Kidney (tissue), 14 donors: ENCODE results near the gene CRIP3. TPM values are rescaled to one million over a fixed set of nuclear protein-coding genes. Genes with fewer than 3 reads are reported as not detected.

ENCODE experiments used
- DNase-seq, 5 donors: peaks; one replicate each; pipeline ENCODE4 v3.0.0-alpha.2; 2013 to 2020
- FAIRE-seq: peaks from 2 replicates; lab custom pipeline; 2012; peaks lifted over from hg19 to GRCh38; lab: Jason Lieb, UNC
- H3K27ac ChIP-seq, 2 donors: one replicate each; pipeline ENCODE4 v1.7.0; 2013; ENCODE audit warnings: low read depth in 2 of 2, low read length in 2 of 2, inconsistent platforms in 1 of 2
- H3K27me3 ChIP-seq: one replicate; pipeline ENCODE4 v1.7.1; 2013; ENCODE audit warnings: low read length, inconsistent platforms; ENCODE audit not compliant: control insufficient read depth, insufficient read depth
- H3K36me3 ChIP-seq, 3 donors: one replicate each; pipeline versions ENCODE4 v1.7.0 to v1.7.1; 2013; ENCODE audit warnings: low read length in 3 of 3, control low read depth in 1 of 3, inconsistent platforms in 1 of 3; ENCODE audit not compliant: insufficient read depth in 3 of 3, control insufficient read depth in 2 of 3
- H3K4me1 ChIP-seq, 3 donors: one replicate each; pipeline versions ENCODE4 v1.7.0 to v1.7.1; 2013; ENCODE audit warnings: low read length in 3 of 3, inconsistent platforms in 1 of 3, low read depth in 1 of 3; ENCODE audit not compliant: control insufficient read depth in 2 of 3, insufficient read depth in 2 of 3
- H3K4me3 ChIP-seq, 3 donors: one replicate each; pipeline versions ENCODE4 v1.7.0 to v1.8.1; 2013; ENCODE audit warnings: low read length in 3 of 3, control low read depth in 1 of 3, inconsistent platforms in 1 of 3
- H3K9ac ChIP-seq, 3 donors: one replicate each; pipeline versions ENCODE4 v1.7.0 to v1.7.1; 2013; ENCODE audit warnings: low read length in 3 of 3, control low read depth in 1 of 3, inconsistent platforms in 1 of 3
- H3K9me3 ChIP-seq, 3 donors: one replicate each; pipeline versions ENCODE4 v1.7.0 to v1.7.1; 2013; ENCODE audit warnings: low read length in 3 of 3, control low read depth in 1 of 3, inconsistent platforms in 1 of 3; ENCODE audit not compliant: control insufficient read depth in 2 of 3, insufficient read depth in 1 of 3
- intact Hi-C: fragments of 100-400 bp; cut with DNase I; formaldehyde crosslinking; loops from one replicate; pipeline ENCODE4 v1.11.1; 2022
- polyA plus RNA-seq: library from polyadenylated mRNA; stranded (reverse); fragments of 350-450 nt; fragmentation: Illumina TruSeq; extraction: RNeasy Lipid Tissue Mini Kit (QIAGEN cat#74804); gene quantifications from one replicate; pipeline ENCODE4 v1.2.3, GENCODE V29; 2014; ENCODE audit warnings: low read depth, low replicate concordance; ENCODE audit not compliant: insufficient read depth
- total RNA-seq: library from RNA; stranded (reverse); fragmentation: NEBNext Ultra II Directional; extraction: Animal tissue kit (Norgen Biotek cat#: 25700); gene quantifications from one replicate; pipeline ENCODE4 v1.2.1, GENCODE V29; 2021
- TF ChIP-seq, protein P1 (sequence below): IDR thresholded peaks from 3 replicates; pipeline ENCODE4 v1.5.1; 2012; ENCODE audit warnings: mild to moderate bottlenecking, moderate library complexity, borderline replicate concordance; ENCODE audit not compliant: insufficient read depth; ENCODE audit errors: extremely low read depth
- donor health status: control.
- donor health status: control.
- donor health status: control.
- donor health status: control.
- donor health status: control.
- donor health status: DM: yes; HTN: yes; CAD: no.
- donor health status: Normal renal cell carcinoma (clear cell type).

The CRIP3 gene
- total and polyA plus RNA-seq, 2 donors from 2014 or later: 5.6 to 14.3 TPM

GRCh38 chr6:43338243-43338642 is 29.6 kb upstream of the CRIP3 start:
- no peaks in the 10 kb centered on the region for H3K9me3 ChIP-seq
- TF ChIP-seq, protein P1, sequence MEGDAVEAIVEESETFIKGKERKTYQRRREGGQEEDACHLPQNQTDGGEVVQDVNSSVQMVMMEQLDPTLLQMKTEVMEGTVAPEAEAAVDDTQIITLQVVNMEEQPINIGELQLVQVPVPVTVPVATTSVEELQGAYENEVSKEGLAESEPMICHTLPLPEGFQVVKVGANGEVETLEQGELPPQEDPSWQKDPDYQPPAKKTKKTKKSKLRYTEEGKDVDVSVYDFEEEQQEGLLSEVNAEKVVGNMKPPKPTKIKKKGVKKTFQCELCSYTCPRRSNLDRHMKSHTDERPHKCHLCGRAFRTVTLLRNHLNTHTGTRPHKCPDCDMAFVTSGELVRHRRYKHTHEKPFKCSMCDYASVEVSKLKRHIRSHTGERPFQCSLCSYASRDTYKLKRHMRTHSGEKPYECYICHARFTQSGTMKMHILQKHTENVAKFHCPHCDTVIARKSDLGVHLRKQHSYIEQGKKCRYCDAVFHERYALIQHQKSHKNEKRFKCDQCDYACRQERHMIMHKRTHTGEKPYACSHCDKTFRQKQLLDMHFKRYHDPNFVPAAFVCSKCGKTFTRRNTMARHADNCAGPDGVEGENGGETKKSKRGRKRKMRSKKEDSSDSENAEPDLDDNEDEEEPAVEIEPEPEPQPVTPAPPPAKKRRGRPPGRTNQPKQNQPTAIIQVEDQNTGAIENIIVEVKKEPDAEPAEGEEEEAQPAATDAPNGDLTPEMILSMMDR: no peak
- no peaks in the 10 kb centered on the region for H3K4me1 ChIP-seq
- H3K27ac ChIP-seq: no peak overlapping the region
- no peaks in the 10 kb centered on the region for H3K27me3 ChIP-seq
- peaks cover 16 to 56% (median 28%) of the 10 kb centered on the region in 3 donors for H3K36me3 ChIP-seq
- DNase-seq (no peak), FAIRE-seq (no peak)
- H3K4me3 ChIP-seq: no peak overlapping the region
- intact Hi-C loops: loop anchor here (10.0 kb wide), 1 partner anchor 73 kb away; no protein-coding TSS in a partner anchor
- H3K9ac ChIP-seq: no peak overlapping the region

GRCh38 chr6:43336382-43336781 is 27.8 kb upstream of the CRIP3 start:
- H3K9ac ChIP-seq: no peak overlapping the region
- no peaks in the 10 kb centered on the region for H3K27me3 ChIP-seq
- peaks cover 7 to 39% (median 15%) of the 10 kb centered on the region in 3 donors for H3K36me3 ChIP-seq
- no peak overlapping the region for H3K27ac ChIP-seq
- no peaks in the 10 kb centered on the region for H3K9me3 ChIP-seq
- DNase-seq: no peak
- intact Hi-C loops: loop anchor here (10.0 kb wide), 1 partner anchor 72 kb away; no protein-coding TSS in a partner anchor
- no peaks in the 10 kb centered on the region for H3K4me1 ChIP-seq
- H3K4me3 ChIP-seq: no peak overlapping the region
- no peak for FAIRE-seq
- TF ChIP-seq, protein P1: no peak

DNA sequence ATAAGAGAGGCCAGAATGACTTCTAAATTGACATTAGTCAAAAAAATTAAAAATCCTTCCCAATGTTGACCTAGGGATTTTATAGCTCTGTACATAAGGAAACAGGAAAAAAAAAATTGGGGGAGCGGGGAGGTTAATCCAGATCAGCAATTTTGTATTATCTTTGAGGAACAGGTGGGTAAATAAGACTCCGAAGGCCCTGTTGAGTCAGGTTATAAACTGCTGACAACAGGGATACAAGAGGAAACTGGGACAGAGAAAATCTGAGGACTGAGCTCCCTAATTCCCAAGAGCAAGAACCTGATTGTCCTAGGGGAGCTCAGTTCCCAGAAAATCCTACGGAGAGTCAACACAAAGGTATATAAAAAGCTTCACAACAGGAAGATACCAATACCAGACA is 26.8 kb upstream of the CRIP3 start:
- H3K36me3 ChIP-seq: peaks cover 3 to 32% (median 12%) of the 10 kb centered on the region in 3 donors
- TF ChIP-seq, protein P1: no peak
- H3K27me3 ChIP-seq: no peaks in the 10 kb centered on the region
- DNase-seq (no peak), FAIRE-seq (no peak)
- no peaks in the 10 kb centered on the region for H3K9me3 ChIP-seq
- no peak overlapping the region for H3K27ac ChIP-seq
- H3K4me3 ChIP-seq: no peak overlapping the region
- no peaks in the 10 kb centered on the region for H3K4me1 ChIP-seq
- intact Hi-C loops: loop anchor here (10.0 kb wide), 1 partner anchor 71 kb away; no protein-coding TSS in a partner anchor
- no peak overlapping the region for H3K9ac ChIP-seq
